Activated CD4-positive, alpha-beta memory T cell treated with anti-CD3 and anti-CD28 coated beads, Interleukin-2, amount 10 ng/mL, durations not matched to agents 7 days and 5 days (primary cell): Measurements from ENCODE around the gene SGCD. TPM values are rescaled to one million over a fixed set of nuclear protein-coding genes. Genes with fewer than 3 reads are reported as not detected.
"Not testable (repeated sequence)": the region's sequence is repeated elsewhere in the genome, so short reads cannot be mapped to it uniquely, and the experiment has no call there.

ENCODE experiments used
- CTCF ChIA-PET: fragments of 350-600 bp; sonication (Branson Sonifier 250); formaldehyde crosslinking; loops from one replicate; lab custom pipeline; 2021; ENCODE audit warnings: antibody characterized with exemption, inconsistent platforms; lab: Charles Lee
- POLR2A ChIA-PET: fragments of 350-600 bp; sonication (Branson Sonifier 250); formaldehyde crosslinking; loops from one replicate; lab custom pipeline; 2021; ENCODE audit warnings: antibody characterized with exemption; lab: Charles Lee
- DNase-seq: peaks from one replicate; pipeline ENCODE4 v3.0.0-alpha.2; 2020
- H3K27ac Mint-ChIP-seq: one replicate; pipeline ENCODE4 v1.8.0; 2021; ENCODE audit warnings: mild to moderate bottlenecking, mixed read lengths
- H3K27me3 Mint-ChIP-seq: one replicate; pipeline ENCODE4 v1.8.0; 2021; ENCODE audit warnings: mixed read lengths
- H3K36me3 Mint-ChIP-seq: one replicate; pipeline ENCODE4 v1.8.0; 2021; ENCODE audit warnings: low read depth, mixed read lengths
- H3K4me1 Mint-ChIP-seq: one replicate; pipeline ENCODE4 v1.8.0; 2021; ENCODE audit warnings: mixed read lengths
- H3K4me3 Mint-ChIP-seq: one replicate; pipeline ENCODE4 v1.8.0; 2021; ENCODE audit warnings: mild to moderate bottlenecking, mixed read lengths
- H3K9me3 Mint-ChIP-seq: one replicate; pipeline ENCODE4 v1.8.0; 2021; ENCODE audit warnings: mixed read lengths
- total RNA-seq, 2 experiments: library from RNA; stranded (reverse); gene quantifications; one replicate each; pipeline ENCODE4 v1.2.3, GENCODE V29; 2021

Gene SGCD
- total RNA-seq, 2 experiments from 2014 or later: not detected

GRCh38 chr5:156593546-156593945 lies 266.6 kb downstream of the SGCD start:
- ChIA-PET CTCF (no interaction called here), POLR2A (no interaction called here)
- H3K36me3 Mint-ChIP-seq: no peaks in the 10 kb centered on the region
- peaks cover 1% of the 10 kb centered on the region for H3K27me3 Mint-ChIP-seq
- H3K4me3 Mint-ChIP-seq: no peak overlapping the region
- no peaks in the 10 kb centered on the region for H3K9me3 Mint-ChIP-seq
- H3K4me1 Mint-ChIP-seq: no peaks in the 10 kb centered on the region
- H3K27ac Mint-ChIP-seq: no peak overlapping the region
- no peak for DNase-seq

GRCh38 chr5:156594406-156594805 lies 267.4 kb downstream of the SGCD start:
- POLR2A ChIA-PET: no interaction called here
- Mint-ChIP-seq H3K27ac (no peak overlapping the region), H3K9me3 (no peaks in the 10 kb centered on the region), H3K36me3 (no peaks in the 10 kb centered on the region), H3K4me1 (no peaks in the 10 kb centered on the region), H3K4me3 (no peak overlapping the region), H3K27me3 (peaks cover 1% of the 10 kb centered on the region)
- CTCF ChIA-PET: no interaction called here
- DNase-seq: no peak

GRCh38 chr5:156595132-156595787 lies 268.3 kb downstream of the SGCD start:
- Mint-ChIP-seq H3K27ac (no peak overlapping the region), H3K27me3 (peaks cover 1% of the 10 kb centered on the region), H3K9me3 (no peaks in the 10 kb centered on the region), H3K36me3 (no peaks in the 10 kb centered on the region), H3K4me3 (no peak overlapping the region), H3K4me1 (no peaks in the 10 kb centered on the region)
- ChIA-PET POLR2A (no interaction called here), CTCF (no interaction called here)
- DNase-seq: no peak

- Mint-ChIP-seq H3K27ac (no peak overlapping the region), H3K27me3 (peaks cover 1% of the 10 kb centered on the region), H3K4me1 (no peaks in the 10 kb centered on the region), H3K9me3 (peaks cover 6% of the 10 kb centered on the region), H3K36me3 (no peaks in the 10 kb centered on the region), H3K4me3 (no peak overlapping the region)
- ChIA-PET POLR2A (no interaction called here), CTCF (interaction anchor here (0.5 kb wide), 1 partner anchor 386 kb away, joined by 3 read pairs; no protein-coding TSS in a partner anchor)
- DNase-seq: no peak
Observed at GRCh38 chr5:156597276-156597675, 270.3 kb downstream of the SGCD start.

GRCh38 chr5:156598964-156599363 lies 272.0 kb downstream of the SGCD start:
- CTCF ChIA-PET: no interaction called here
- no peak for DNase-seq
- Mint-ChIP-seq H3K4me3 (no peak overlapping the region), H3K4me1 (no peaks in the 10 kb centered on the region), H3K36me3 (no peaks in the 10 kb centered on the region), H3K27ac (no peak overlapping the region), H3K9me3 (peaks cover 9% of the 10 kb centered on the region), H3K27me3 (no peaks in the 10 kb centered on the region)
- POLR2A ChIA-PET: no interaction called here

GRCh38 chr5:156610582-156610981 lies 283.6 kb downstream of the SGCD start:
- H3K36me3 Mint-ChIP-seq, CTCF ChIA-PET: not testable (repeated sequence)

GRCh38 chr5:156615901-156616300 lies 288.9 kb downstream of the SGCD start:
- CTCF ChIA-PET: no interaction called here
- H3K36me3 Mint-ChIP-seq: no peaks in the 10 kb centered on the region
- DNase-seq: no peak

More at GRCh38 chr5:156610582-156610981, 283.6 kb downstream of the SGCD start:
- H3K4me1 Mint-ChIP-seq, H3K9me3 Mint-ChIP-seq, H3K4me3 Mint-ChIP-seq, POLR2A ChIA-PET, DNase-seq, H3K27me3 Mint-ChIP-seq, H3K27ac Mint-ChIP-seq: not testable (repeated sequence)

GRCh38 chr5:156617426-156617825 lies 290.5 kb downstream of the SGCD start:
- ChIA-PET CTCF (no interaction called here), POLR2A (no interaction called here)
- Mint-ChIP-seq H3K27me3 (no peaks in the 10 kb centered on the region), H3K4me3 (no peak overlapping the region), H3K27ac (no peak overlapping the region), H3K4me1 (no peaks in the 10 kb centered on the region), H3K36me3 (no peaks in the 10 kb centered on the region), H3K9me3 (no peaks in the 10 kb centered on the region)
- no peak for DNase-seq

More at GRCh38 chr5:156615901-156616300, 288.9 kb downstream of the SGCD start:
- Mint-ChIP-seq H3K27ac (no peak overlapping the region), H3K4me3 (no peak overlapping the region), H3K4me1 (no peaks in the 10 kb centered on the region), H3K27me3 (no peaks in the 10 kb centered on the region), H3K9me3 (peaks cover 3% of the 10 kb centered on the region)
- POLR2A ChIA-PET: no interaction called here

- Mint-ChIP-seq H3K27ac (no peak overlapping the region), H3K4me3 (no peak overlapping the region), H3K27me3 (no peaks in the 10 kb centered on the region), H3K36me3 (no peaks in the 10 kb centered on the region), H3K4me1 (no peaks in the 10 kb centered on the region), H3K9me3 (no peaks in the 10 kb centered on the region)
- DNase-seq: no peak
- ChIA-PET CTCF (no interaction called here), POLR2A (no interaction called here)
Observed at GRCh38 chr5:156618601-156619000, 291.6 kb downstream of the SGCD start.

- CTCF ChIA-PET: no interaction called here
- no peak overlapping the region for H3K4me3 Mint-ChIP-seq
Observed at GRCh38 chr5:156621719-156622118, 294.8 kb downstream of the SGCD start.

GRCh38 chr5:156623381-156624040 lies 296.5 kb downstream of the SGCD start:
- no peak overlapping the region for H3K4me3 Mint-ChIP-seq
- H3K36me3 Mint-ChIP-seq: no peaks in the 10 kb centered on the region
- H3K4me1 Mint-ChIP-seq: no peaks in the 10 kb centered on the region
- H3K27ac Mint-ChIP-seq: no peak overlapping the region
- no peaks in the 10 kb centered on the region for H3K9me3 Mint-ChIP-seq
- POLR2A ChIA-PET: no interaction called here
- DNase-seq: no peak
- CTCF ChIA-PET: no interaction called here
- H3K27me3 Mint-ChIP-seq: no peaks in the 10 kb centered on the region

More at GRCh38 chr5:156621719-156622118, 294.8 kb downstream of the SGCD start:
- H3K4me1 Mint-ChIP-seq: no peaks in the 10 kb centered on the region
- POLR2A ChIA-PET: no interaction called here
- H3K27ac Mint-ChIP-seq: no peak overlapping the region
- no peaks in the 10 kb centered on the region for H3K36me3 Mint-ChIP-seq
- H3K27me3 Mint-ChIP-seq: no peaks in the 10 kb centered on the region
- DNase-seq: no peak
- H3K9me3 Mint-ChIP-seq: no peaks in the 10 kb centered on the region

GRCh38 chr5:156624686-156625085 lies 297.7 kb downstream of the SGCD start:
- CTCF ChIA-PET: no interaction called here
- no peaks in the 10 kb centered on the region for H3K4me1 Mint-ChIP-seq

GRCh38 chr5:156628421-156628820 lies 301.5 kb downstream of the SGCD start:
- Mint-ChIP-seq H3K4me1 (no peaks in the 10 kb centered on the region), H3K4me3 (no peak overlapping the region), H3K27ac (no peak overlapping the region), H3K27me3 (no peaks in the 10 kb centered on the region), H3K9me3 (no peaks in the 10 kb centered on the region), H3K36me3 (no peaks in the 10 kb centered on the region)
- no peak for DNase-seq
- ChIA-PET CTCF (no interaction called here), POLR2A (no interaction called here)

More at GRCh38 chr5:156624686-156625085, 297.7 kb downstream of the SGCD start:
- H3K36me3 Mint-ChIP-seq: no peaks in the 10 kb centered on the region
- DNase-seq: no peak
- H3K27ac Mint-ChIP-seq: no peak overlapping the region
- no peaks in the 10 kb centered on the region for H3K9me3 Mint-ChIP-seq
- no peaks in the 10 kb centered on the region for H3K27me3 Mint-ChIP-seq
- POLR2A ChIA-PET: no interaction called here
- no peak overlapping the region for H3K4me3 Mint-ChIP-seq

GRCh38 chr5:156631005-156631404 lies 304.0 kb downstream of the SGCD start:
- no peaks in the 10 kb centered on the region for H3K9me3 Mint-ChIP-seq
- no peaks in the 10 kb centered on the region for H3K36me3 Mint-ChIP-seq
- CTCF ChIA-PET: no interaction called here
- no peak overlapping the region for H3K27ac Mint-ChIP-seq
- H3K27me3 Mint-ChIP-seq: no peaks in the 10 kb centered on the region
- H3K4me1 Mint-ChIP-seq: no peaks in the 10 kb centered on the region
- no peak overlapping the region for H3K4me3 Mint-ChIP-seq
- POLR2A ChIA-PET: no interaction called here
- no peak for DNase-seq
